DOHH2 (cell line): ENCODE results near the gene BOD1L1.

Experiments used
- EZH2phosphoT487 ChIP-seq: fragments of 200-600 bp; sonication (generic); IDR thresholded peaks from 2 replicates; pipeline ENCODE4 v1.6.1; 2017; ENCODE audit warnings: borderline replicate concordance, mild to moderate bottlenecking, antibody characterized with exemption, low read length, moderate library complexity, mixed read lengths
- TF ChIP-seq, protein P1 (sequence below): fragments of 200-600 bp; sonication (generic); IDR thresholded peaks from one replicate; pipeline ENCODE4 v1.5.1; 2014; ENCODE audit warnings: antibody characterized with exemption, mild to moderate bottlenecking, low read depth, low read length; ENCODE audit not compliant: poor library complexity, severe bottlenecking

DNA sequence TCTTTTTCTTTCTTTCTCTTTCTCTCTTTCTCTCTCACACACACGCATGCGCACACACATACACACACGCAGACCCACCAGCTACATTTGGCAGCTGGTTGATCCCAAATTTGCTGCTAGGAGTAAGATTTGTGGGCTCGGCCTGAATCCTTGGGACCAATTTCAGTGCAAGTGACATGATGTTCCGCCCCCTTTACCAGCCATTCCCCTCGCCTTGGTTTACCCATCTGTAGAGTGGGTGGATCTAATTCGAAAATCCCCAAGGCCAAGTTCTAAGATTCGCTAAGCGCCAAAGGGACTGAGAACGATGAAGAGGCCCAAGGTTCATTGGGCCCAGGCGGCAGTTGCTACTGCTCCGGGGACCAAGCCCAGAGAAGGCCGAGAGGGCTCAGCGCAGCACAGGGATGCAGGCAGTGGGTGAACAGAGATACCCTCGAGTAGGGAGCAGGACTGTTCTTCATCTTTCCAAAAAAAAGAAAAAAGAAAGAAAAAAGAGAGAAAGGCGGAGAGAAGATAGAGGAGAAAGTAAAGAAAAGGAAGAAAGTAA is 89.0 kb downstream of the BOD1L1 start:
- TF ChIP-seq, protein P1, sequence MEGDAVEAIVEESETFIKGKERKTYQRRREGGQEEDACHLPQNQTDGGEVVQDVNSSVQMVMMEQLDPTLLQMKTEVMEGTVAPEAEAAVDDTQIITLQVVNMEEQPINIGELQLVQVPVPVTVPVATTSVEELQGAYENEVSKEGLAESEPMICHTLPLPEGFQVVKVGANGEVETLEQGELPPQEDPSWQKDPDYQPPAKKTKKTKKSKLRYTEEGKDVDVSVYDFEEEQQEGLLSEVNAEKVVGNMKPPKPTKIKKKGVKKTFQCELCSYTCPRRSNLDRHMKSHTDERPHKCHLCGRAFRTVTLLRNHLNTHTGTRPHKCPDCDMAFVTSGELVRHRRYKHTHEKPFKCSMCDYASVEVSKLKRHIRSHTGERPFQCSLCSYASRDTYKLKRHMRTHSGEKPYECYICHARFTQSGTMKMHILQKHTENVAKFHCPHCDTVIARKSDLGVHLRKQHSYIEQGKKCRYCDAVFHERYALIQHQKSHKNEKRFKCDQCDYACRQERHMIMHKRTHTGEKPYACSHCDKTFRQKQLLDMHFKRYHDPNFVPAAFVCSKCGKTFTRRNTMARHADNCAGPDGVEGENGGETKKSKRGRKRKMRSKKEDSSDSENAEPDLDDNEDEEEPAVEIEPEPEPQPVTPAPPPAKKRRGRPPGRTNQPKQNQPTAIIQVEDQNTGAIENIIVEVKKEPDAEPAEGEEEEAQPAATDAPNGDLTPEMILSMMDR: no peak
- TF ChIP-seq EZH2phosphoT487: no peak
